ENCODE data around the gene CEP152.
"Not testable (repeated sequence)": the region's sequence is repeated elsewhere in the genome, so short reads cannot be mapped to it uniquely, and the experiment has no call there.

CEP152 gene, protein sequence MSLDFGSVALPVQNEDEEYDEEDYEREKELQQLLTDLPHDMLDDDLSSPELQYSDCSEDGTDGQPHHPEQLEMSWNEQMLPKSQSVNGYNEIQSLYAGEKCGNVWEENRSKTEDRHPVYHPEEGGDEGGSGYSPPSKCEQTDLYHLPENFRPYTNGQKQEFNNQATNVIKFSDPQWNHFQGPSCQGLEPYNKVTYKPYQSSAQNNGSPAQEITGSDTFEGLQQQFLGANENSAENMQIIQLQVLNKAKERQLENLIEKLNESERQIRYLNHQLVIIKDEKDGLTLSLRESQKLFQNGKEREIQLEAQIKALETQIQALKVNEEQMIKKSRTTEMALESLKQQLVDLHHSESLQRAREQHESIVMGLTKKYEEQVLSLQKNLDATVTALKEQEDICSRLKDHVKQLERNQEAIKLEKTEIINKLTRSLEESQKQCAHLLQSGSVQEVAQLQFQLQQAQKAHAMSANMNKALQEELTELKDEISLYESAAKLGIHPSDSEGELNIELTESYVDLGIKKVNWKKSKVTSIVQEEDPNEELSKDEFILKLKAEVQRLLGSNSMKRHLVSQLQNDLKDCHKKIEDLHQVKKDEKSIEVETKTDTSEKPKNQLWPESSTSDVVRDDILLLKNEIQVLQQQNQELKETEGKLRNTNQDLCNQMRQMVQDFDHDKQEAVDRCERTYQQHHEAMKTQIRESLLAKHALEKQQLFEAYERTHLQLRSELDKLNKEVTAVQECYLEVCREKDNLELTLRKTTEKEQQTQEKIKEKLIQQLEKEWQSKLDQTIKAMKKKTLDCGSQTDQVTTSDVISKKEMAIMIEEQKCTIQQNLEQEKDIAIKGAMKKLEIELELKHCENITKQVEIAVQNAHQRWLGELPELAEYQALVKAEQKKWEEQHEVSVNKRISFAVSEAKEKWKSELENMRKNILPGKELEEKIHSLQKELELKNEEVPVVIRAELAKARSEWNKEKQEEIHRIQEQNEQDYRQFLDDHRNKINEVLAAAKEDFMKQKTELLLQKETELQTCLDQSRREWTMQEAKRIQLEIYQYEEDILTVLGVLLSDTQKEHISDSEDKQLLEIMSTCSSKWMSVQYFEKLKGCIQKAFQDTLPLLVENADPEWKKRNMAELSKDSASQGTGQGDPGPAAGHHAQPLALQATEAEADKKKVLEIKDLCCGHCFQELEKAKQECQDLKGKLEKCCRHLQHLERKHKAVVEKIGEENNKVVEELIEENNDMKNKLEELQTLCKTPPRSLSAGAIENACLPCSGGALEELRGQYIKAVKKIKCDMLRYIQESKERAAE (N-terminal part only)

DNA sequence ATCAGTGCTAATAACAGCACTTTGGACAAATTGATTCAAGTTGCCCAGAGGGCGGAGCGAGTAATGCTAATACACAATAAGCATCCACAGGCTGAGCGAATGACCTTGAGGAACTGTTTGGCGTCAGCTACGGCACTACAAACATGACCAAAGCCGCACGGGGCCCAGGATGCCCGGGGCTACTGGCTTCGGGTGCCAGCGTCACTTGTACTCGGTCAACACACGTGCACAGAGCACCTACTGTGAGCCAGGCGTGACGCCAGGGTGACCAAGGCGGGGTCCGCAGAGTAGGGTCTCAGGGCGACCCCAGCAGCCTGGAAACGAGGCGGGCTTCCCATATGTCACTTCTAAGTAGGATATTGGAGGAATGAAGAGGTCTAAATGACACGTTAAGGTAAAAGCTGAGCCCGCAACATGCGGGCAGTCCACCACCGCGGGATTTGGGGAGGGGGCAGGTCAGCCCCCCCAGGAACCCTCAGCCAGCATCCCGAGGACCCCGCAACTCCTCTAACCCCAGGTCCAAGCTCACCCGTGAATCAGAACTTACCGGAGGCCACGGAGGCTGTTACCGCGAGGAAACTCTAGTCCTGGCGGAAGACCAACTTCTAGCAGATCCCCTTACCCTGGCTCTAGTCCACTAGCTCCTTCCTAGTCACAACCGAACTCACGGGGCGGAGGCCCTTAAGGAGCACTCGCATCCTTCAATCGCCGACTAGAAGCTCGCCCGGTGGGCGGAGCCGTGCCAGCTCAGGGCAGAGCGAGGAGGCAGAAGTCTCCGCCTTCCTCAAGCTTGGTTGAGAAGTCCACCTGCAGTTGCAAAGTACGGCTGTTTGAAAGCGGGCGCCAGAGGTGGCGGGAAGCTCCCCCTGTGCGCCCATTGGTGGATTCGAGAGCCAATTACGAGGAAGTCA is at the start of gene CEP152:
Gene CEP152 (minus strand): TSS at position 656 of the 911 bp plus-strand sequence. CDS start 5,420 bp downstream, outside the sequence.
- peak; percentile 100 for DNase-seq

DNA sequence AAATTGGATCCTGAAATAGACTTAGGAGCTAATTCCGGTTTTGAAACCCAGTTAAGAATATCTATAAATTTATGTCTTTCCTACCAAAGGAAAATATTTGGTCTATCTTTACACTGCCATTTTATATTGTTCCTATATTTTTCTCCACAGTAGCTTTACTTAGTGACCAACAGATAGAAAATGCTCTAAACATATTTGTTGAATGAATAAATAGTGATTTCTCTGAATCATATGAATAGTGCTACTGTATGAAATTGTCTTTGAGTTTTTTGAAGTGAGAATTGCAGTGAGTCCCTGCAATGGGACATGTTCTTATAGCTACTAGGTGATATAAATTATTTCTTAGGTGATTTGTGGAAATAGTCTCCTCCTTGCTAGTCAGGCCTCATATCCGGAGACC is 48.6 kb upstream of the CEP152 start:
- DNase-seq = no peak

DNA sequence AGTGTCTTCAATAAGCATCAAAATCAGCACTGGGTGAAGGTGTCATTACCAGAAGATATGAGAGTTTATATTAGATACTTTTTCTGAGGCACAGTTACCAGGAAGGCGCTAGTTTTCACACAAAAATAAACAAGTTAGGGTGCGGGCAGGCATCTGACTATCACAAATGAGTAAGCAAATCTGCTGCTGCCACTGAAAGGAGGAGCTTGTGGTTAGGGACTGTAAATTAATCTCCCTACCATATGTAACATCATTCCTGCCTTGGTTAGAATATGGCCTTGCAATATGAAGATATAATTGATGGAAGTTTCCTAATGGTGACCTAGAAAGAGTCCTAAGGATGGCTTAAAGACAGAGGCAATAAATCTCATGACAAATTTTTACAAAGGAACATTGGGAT is 47.5 kb upstream of the CEP152 start:
- peak; percentile 60 for DNase-seq

DNA sequence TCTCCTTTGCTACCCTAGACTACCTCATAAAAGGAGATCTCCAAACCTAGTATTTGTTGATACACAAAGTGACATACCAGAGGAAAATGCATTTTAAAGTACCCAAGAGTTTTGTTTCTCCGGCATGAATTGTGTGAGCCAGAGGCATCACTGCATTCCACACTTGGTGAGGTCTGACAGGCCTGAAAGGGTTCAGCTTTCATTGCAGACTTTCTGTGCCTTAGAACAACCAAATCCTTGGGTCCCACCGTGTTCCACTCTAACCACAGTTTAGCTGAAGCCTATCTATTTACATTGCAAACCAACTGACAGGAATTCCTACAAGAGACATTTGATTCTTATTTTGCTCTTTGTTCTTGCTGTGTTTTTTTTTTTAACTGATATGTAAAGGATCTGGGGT is 46.1 kb upstream of the CEP152 start:
- peak; percentile 35 for DNase-seq

DNA sequence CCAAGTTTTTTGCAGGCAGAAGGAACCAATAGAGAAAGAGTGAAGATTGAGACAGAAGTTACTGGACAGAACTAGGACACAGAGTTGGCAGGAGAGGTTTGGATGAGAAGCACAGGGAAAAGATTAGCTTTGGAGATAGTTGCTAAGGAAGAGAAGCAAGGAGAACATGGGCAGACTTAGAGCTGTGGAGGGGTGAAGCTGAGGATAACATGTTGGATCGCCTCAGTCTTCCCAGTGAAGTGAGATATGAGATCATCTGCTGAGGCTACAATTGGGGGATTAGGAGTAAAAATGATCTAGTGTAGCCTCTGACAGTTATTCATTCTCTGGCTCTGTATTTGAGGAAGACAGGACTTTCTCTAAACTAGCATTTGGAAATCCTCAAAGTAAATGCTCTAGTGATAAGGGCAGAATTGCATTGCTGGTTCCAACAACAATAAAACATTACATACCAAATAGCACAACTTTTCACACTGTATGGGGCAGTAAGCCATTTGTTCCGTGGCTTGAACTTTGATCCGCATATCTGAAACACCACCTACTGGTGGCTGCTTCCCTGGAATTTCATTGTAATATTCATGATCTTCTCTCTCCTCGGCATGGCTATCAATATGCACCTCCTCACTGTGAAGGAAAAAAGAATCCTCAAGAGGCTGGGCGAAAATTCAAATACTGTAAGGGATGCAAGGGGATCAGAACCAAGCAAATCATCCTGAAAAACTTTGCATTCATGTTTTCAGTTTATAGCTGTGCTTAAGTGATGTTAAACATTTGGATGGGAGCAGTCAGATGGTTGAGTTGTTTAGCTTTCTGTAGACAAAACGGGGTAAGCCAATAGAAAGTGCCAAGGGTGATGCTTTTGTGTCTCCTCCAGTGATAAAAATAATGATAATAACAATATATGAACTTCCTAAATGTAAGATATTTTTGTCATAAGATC is 44.9 kb upstream of the CEP152 start:
- peak; percentile 68 for DNase-seq

DNA sequence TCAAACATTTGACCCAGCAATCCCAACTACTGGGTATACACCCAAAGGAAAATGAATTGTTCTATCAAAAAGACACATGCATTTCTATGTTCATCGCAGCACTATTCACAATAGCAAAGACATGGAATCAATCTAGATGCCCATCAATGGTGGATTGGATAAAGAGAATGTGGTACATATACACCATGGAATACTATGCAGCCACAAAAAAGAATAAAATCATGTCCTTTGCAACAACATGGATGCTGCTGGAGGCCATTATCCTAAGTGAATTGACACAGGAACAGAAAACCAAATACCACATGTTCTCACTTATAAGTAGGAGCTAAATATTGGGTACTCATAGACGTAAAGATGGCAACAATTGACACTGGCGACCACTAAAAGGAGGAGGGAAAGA is 43.6 kb upstream of the CEP152 start:
- DNase-seq = not testable (repeated sequence)

DNA sequence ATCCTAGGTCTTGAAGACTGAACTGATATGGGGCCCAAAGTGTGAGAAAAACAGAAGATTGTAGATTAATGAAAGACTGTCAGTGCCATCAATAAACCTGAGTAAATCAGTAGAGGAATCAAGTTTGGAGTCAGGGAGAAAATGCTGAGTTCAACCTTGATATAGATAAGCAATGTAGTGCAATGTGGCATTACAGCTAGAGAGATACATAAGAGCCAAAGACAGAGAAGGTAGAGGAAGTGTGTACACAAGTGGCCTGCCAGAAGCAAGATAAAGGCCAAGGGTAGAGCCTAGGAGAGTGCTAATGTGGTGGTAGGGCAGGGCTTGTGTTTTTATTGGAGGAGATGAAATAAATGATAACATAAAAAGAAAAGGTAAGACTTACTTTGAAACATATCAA is 41.1 kb upstream of the CEP152 start:
- no peak for DNase-seq

DNA sequence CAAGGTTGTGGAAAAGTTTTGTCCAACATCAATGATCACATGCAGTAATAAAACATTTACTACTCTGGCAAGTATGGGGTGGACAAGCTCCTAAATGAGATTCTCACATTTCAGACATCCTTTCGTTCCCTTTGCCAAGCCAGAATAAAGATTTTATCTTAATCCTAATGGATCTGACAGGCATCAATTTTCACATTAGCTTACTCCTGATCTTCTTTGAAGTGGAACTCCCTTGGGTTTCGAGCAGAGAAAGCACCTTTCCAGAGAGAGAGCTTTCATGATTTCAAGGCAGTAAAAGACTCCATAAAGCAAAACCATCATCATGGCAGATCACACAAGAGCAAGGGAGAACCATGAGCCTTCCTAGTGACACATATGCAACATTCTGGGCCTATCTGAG is 39.8 kb upstream of the CEP152 start:
- peak; percentile 84 for DNase-seq

DNA sequence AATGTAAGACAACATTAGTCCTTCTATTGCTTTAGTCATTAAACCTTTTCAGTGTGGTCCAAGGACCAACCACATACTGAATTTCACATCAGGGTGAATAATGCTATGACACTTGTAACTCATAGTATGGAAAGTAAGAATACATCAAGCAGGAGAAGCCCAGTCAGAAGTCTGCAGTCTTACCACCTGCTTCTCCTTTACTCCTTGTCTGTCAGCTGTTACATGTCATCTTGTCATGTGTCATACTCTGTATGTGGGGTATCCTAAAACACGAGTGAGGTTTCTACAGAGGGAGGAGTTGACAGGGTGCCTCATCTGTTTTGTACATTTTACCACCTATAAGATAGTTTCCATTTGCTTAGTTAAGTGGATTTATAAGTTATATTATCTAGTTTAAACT is 34.3 kb upstream of the CEP152 start:
- DNase-seq = no peak

DNA sequence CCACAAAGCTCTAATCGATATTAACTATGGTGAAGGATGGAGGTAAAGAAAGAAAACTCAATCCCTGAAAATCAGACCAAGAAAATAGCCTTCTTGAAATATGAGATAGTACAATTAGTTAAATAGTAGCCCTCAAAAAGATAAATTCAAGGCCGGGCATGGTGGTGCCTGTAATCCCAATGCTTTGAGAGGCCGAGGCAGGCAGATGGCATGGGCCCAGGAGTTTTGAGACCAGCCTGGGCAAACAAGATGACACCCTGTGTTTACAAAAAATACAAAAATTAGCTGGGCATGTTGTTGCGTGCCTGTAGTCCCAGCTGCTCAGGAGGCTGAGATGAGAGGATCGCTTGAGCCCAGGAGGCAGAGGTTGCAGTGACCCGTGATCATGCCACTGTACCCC is 31.6 kb upstream of the CEP152 start:
- peak; percentile 84 for DNase-seq

DNA sequence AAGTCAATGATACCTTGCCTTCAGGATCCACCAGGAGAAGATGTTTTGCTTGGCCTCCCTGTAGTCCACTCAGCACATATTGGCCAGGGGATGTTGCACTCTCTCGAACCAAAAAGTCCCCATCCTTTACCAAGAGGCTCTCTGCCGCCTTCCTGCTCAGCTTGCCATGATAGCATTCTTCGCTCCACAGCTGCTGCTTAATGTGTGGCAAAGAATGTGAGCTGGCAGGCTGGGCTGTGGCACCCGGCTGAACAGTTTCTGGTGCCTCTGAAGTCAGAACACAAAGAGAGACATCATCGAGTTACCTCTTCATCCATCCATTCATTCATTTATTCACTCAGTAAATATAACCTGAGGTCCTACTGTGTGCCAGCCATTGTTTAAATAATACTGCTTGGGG is 23.9 kb upstream of the CEP152 start:
- DNase-seq = peak; percentile 28

DNA sequence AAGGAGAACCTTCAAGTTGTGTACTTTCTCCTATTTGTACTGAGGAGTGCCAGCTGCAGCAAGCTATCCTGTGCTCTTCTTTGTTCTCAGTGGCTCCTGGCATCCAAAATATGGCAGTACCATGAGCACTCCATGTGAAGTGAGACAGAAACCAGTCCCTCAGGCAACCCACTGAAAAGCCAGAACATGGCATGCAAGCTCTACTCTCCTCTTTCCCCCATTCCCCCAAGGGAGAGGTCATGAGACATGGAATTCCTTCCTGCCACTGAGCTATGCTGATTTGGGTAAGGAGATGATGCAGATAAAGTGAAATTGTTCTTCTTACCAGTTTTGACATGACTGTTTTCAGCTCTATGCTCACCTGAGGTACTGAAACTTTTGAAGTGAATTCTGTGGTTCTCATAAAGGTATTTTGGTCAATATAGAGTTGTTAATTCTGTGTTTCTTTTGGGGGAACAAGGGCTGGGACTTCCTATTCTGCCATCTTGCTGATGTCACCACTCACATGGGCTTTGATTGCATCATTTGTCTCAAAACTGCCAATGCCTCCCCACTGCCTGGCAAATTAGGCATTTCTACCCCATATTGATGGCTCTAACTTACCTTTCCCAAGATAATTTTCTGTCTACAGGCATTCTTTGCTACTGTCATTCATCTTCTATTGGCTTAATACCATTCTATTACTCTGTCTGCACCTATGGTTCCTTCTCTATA is 22.8 kb upstream of the CEP152 start:
- DNase-seq = no peak

DNA sequence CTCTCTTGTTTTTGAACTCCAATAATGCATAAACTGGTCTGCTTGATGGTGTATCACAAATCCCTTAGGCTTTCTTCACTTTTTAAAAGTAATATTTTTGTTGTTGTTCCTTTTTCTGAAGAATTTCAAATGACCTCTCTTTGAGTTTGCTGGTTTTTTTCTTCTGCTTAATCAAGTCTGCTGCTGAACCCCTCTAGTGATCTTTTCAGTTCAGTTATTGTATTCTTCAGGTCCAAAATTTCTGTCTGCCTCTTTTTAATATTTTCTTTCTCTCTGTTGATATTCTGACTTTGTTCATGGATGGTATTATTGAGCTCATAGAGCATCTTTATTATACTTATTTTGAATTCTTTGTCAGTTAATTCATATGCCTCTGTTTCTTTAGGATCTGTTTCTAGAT is 21.8 kb upstream of the CEP152 start:
- DNase-seq = no peak

DNA sequence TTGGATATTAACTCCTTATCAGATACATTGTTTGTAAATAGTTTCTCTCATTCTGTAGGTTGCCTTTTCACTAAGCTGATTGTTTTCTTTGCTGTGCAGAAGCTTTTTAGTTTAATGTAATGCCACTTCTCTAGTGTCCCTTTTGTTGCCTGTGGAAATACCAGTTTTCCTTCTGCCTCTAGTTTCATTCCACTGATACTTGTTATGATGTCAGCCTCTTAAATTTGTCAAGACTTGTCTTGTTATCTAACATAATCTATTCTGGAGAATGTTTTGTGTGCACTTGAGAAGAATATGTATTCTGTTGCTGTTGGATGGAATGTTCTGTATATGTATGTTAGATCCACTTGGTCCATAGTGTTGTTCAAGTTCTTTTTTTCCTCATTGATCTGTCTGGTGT is 18.0 kb upstream of the CEP152 start:
- DNase-seq = no peak

DNA sequence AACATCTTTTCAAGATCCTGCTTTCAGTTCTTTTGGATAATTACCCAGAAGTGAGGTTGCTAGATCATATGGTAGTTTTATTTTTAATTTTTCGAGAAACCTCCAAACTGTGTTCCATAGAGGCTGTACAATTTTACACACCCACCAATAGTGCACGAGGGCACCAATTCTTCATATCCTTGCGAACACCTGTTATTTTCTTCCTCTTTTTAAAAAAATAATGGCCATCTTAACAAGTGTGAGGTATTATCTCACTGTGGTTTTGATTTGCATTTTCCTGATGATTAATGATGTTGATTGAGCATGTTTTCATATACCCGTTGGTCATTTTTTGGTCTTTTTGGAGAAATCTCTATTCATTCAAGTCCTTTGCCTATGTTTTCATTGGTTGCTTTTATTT is 17.6 kb upstream of the CEP152 start:
- no peak for DNase-seq

DNA sequence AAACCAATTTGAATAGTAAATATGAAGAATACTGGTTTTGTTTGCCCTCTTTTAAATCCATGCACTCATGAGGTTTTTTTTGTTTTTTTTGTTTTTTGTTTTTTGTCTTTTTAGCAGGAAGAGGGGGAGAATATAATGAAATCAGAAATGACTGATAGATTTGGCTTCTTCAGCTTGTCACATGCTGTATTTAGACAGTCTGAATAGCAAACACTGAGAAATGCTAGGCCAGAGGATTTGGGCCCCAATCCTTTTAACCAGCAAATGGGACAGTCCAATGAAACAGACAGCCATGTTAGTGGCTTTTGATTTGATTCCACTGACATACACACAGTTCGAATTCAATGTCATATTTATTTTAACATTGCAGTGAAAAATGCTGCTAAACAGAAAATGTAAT is 14.2 kb upstream of the CEP152 start:
- no peak for DNase-seq

DNA sequence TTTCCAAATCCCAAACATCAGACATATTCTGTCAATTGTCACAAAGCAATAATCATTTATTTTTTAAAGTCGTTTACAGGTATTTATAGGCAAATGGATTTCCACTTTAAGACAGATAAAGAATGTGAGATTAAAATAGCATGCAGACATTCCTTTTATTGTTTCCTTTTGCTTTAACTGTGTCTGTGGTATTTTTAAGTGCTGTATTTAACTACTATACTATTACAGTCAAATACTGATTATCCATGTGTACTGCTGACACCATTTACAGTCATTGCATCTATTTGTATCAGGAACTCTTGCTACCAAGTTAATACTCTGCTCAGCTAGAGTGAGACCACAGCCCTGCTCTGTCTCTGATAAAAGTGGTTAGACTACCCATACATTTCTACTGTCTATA is 12.8 kb upstream of the CEP152 start:
- DNase-seq = no peak

DNA sequence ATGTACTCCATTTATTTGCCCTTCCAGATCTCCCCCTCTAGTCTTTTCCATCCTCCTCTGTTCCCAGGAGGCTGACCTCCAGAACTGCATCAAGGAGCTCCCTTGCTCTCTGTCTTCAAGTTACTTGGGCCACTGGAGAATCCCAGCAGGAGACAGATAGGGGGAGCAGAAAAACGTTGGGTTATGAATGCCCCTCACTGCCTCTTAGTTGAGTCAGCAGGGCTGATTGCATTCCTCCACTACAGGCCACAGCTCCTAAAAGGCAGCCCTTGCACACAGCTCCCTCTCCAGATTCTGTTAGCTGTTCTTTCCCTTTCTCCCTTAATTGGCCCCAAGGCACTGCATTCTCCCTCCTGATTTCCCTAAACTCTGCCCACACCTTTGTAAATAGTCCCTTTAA is 12.4 kb upstream of the CEP152 start:
- DNase-seq = peak; percentile 14

DNA sequence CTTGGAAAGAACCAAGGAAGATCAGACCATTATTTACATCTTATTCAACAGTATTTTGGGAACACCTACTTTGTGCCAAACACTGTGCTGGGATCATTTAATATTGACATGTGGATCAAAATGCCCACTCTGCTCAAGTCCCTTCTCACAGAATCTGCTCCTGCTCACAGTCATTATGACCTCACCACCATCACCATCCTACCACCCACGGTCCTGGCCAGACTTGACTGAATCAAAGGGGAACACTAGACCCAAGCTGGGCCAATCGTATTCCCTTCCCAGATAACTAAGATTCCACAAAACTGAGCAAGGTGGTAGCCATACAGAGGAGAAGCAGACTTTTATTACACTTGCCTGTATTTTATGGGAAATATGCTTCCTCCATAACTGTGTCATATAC is 3.4 kb upstream of the CEP152 start:
- DNase-seq = no peak

DNA sequence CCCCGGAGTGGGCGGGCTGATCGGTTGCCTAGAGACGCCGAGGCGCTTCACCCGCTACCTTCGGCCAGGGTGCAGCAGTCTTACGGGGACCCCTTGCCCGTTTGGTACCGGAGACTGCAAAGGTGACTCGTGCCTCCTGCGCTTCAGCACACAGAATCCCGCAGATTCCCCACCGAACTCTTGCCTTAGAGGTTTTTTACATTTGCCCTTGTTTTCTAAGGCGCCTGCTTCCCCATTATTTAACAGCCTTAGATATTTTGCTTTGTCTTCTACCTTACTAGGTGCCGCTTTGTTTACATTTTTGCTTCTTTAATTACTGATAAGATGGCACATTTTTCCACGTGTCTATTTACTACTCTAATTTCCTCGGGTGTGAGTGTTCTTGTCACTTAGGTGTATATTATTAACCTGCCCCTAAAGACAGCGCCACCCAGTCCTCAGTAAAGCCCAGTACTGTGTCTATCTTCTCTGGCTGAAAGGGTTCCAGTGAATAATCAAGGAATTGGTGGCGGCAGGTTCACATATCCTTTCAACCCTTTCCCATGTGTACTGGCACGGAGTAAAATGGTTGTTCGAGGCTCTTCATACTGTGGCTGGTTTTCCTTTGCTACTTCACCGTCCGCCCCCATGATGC is 573 bp upstream of the CEP152 start:
- no peak for DNase-seq

Measured in NCI-H69 (cell line).